Activated CD8-positive, alpha-beta memory T cell treated with anti-CD3 and anti-CD28 coated beads for 24 hours (primary cell): ENCODE data around the gene NELL1.
"Not testable (repeated sequence)": the region's sequence is repeated elsewhere in the genome, so short reads cannot be mapped to it uniquely, and the experiment has no call there.

ENCODE experiments used
- DNase-seq: peaks from one replicate; pipeline ENCODE4 v3.0.0-alpha.2; 2020

NELL1 gene

GRCh38 chr11:21132146-21132720 is 462.8 kb downstream of the NELL1 start:
- DNase-seq, result no peak

- DNase-seq, result no peak
These were observed 463.9 kb downstream of the NELL1 start for GRCh38 chr11:21133244-21133643.

- no peak for DNase-seq
These were observed 464.3 kb downstream of the NELL1 start for GRCh38 chr11:21133722-21134121.

- no peak for DNase-seq
These were observed 468.4 kb downstream of the NELL1 start for GRCh38 chr11:21137803-21138202.

GRCh38 chr11:21141557-21141956 is 472.2 kb downstream of the NELL1 start:
- DNase-seq, result not testable (repeated sequence)

- DNase-seq, result no peak
These were observed 472.6 kb downstream of the NELL1 start for GRCh38 chr11:21142007-21142406.

- DNase-seq, result no peak
These were observed 475.1 kb downstream of the NELL1 start for GRCh38 chr11:21144531-21144930.

- no peak for DNase-seq
These were observed 479.0 kb downstream of the NELL1 start for GRCh38 chr11:21148376-21148775.

- DNase-seq, result no peak
These were observed 490.8 kb downstream of the NELL1 start for GRCh38 chr11:21160140-21160539.

- no peak for DNase-seq
These were observed 500.3 kb downstream of the NELL1 start for GRCh38 chr11:21169639-21170038.

- no peak for DNase-seq
These were observed 504.1 kb downstream of the NELL1 start for GRCh38 chr11:21173476-21173875.

GRCh38 chr11:21174781-21175180 is 505.4 kb downstream of the NELL1 start:
- no peak for DNase-seq

- DNase-seq, result no peak
These were observed 508.0 kb downstream of the NELL1 start for GRCh38 chr11:21177379-21177778.

- DNase-seq, result no peak
These were observed 510.4 kb downstream of the NELL1 start for GRCh38 chr11:21179770-21180169.

GRCh38 chr11:21180182-21180581 is 510.8 kb downstream of the NELL1 start:
- no peak for DNase-seq

- DNase-seq, result no peak
These were observed 516.6 kb downstream of the NELL1 start for GRCh38 chr11:21185959-21186358.

- DNase-seq, result no peak
These were observed 520.8 kb downstream of the NELL1 start for GRCh38 chr11:21190181-21190580.

- no peak for DNase-seq
These were observed 526.6 kb downstream of the NELL1 start for GRCh38 chr11:21195995-21196394.

GRCh38 chr11:21198498-21198897 is 529.1 kb downstream of the NELL1 start:
- DNase-seq, result no peak

GRCh38 chr11:21205205-21205604 is 535.8 kb downstream of the NELL1 start:
- no peak for DNase-seq

- no peak for DNase-seq
These were observed 556.5 kb downstream of the NELL1 start for GRCh38 chr11:21225860-21226259.

- no peak for DNase-seq
These were observed 559.8 kb downstream of the NELL1 start for GRCh38 chr11:21229224-21229623.

GRCh38 chr11:21250196-21250595 is 580.8 kb downstream of the NELL1 start:
- no peak for DNase-seq

- DNase-seq, result no peak
These were observed 584.7 kb downstream of the NELL1 start for GRCh38 chr11:21254055-21254454.

- DNase-seq, result no peak
These were observed 585.4 kb downstream of the NELL1 start for GRCh38 chr11:21254790-21255189.

- DNase-seq, result no peak
These were observed 588.1 kb downstream of the NELL1 start for GRCh38 chr11:21257461-21257860.
